Activated CD4-positive, alpha-beta T cell treated with anti-CD3 and anti-CD28 coated beads, Interleukin-2, amount 50 U/mL, for 1 hour (primary cell): ENCODE measurements around the gene SIGLEC1.

Experiments used
- DNase-seq: peaks from one replicate; pipeline ENCODE4 v3.0.0-alpha.2; 2020

Gene SIGLEC1

DNA sequence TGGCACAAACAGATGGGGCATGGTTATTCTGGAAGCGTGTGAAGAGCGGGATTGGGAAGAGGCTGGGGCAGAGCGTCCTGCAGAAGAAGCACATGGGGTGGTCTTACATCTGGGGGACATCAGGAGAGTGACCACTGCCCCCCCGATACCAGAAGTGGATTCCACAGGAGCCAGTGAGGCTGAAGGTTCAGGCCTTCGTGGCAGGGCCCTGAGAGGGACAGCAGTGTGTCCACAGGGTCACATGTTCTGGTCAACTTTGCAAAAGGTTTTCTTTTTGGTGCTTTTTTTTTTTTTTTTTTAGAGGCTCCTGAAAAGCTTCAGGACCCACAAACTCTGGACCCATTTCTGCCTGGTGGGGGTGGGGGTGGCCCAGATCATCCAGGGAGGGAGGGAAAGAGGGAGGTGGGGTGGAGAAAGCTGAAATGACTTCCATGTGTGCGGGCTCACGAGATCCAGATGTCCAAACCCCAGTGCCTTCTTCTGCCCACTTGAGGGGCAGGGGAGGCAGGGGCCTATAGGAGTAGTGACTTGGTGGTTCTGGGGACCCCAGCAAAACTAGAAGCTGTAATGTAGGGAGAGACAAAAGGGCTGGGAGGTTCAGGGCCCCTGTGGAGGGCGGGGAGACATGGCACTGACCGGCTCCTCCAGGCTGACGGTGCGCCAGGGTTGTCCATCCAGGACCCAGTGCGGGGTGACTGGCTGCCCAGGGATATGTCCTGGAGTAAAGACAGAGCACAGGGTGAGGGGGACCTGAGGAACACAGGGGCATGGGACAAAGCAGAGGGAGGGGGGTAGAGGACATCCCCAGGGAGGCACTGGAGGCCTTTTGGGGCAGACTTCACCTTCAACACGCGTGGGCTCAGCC is 33.3 kb downstream of the SIGLEC1 start:
- DNase-seq: no peak

DNA sequence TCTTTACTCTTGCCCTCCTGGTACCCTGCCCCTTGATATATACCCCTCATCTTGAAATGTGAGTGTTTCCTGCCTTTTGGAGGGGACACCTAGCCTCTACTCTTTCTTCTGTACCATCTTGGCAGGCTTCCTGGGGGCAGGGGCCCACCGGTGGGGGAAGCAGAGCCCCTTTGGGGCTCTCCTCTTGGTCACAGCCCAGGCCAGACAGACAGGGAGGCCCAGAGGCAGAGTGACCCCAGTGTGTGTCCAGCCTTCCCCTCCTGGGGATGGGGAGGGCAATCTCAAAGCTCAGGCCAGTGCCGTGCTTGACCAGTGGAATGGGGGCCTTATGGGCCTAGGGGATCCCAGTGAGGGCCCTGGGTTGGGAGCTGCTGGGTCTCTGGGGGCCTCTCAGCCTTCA is 34.2 kb downstream of the SIGLEC1 start:
- no peak for DNase-seq

DNA sequence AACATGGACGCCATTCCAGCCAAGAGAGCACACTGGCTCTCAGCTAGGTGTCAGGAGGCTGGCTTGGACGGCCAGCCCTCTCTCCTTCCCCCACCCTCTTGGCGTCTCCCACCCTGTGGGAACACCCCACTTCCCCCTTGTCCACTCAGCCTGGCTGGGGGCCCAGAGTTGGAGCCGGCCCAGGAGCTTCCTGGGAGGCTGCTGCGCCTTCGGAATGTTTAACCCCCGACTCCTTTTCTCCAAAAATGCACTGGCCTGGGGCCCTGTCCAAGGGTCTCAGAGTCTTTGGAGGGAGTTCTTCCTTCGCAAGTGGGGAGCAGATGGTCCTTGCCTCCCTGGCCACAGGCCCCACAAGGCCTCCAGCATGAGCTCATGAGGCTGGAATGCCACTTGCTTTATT is 34.7 kb downstream of the SIGLEC1 start:
- DNase-seq: no peak

DNA sequence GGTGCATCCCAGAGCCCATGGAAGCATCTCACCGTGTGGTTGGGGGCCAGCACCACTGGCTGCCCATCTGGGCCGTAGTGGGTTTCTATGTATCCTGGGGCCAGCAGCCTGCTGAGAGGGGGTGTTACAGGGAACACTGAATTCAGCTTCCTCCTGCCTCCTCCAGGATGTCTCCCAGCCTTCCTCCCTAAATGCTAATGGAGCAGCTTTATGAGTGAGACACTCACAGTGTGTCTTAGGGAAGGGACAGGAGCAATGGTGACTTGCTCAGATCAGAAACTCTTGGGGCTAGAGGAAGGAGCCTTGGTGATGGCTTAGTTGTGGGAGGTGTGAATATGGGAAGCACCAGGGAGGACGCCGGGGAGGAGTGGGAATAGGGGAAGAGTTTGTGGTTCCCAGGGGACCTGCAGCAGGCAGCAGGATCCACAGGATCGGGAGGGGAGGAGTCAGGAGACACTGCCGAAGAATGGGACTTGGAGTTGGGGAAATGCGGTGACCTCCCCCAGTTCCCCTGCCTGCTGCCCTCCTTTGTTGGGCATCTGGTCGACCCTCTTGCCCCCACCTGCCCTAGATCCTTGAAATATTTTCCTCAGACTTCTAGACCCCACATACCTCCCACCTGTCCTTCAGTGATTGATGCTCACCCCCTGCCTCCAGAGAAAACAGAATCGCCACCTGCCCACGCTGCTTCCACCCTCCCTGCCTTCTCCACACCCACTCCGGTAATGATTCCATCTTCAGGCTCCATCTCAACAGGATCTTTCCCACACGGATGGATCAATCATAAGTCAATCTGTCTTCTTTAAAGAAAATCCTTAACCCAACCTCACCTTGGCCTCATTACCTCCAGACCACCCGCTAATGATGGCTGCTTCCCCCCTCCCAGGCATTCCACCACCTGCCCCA is 37.2 kb downstream of the SIGLEC1 start:
- DNase-seq: no peak

DNA sequence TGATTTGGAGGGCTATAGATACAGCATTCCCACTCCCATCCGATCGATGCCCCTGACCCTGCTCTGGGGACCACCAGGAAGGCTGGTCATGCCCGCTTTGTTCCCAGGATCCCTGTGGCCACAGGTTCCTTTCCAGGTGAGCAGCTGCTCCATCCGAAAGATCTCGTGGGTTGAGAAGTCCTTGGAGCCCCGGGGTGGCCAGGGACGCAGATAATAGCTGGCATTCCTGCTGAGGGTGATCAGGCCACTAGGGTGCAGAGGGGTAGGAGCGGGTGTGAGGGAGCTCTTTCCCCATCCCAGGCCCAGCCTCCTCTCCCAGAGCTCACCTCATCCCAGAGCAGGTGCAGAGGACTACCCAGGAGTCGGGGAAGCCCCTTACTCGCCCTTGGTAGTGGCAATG is 38.0 kb downstream of the SIGLEC1 start:
- DNase-seq: no peak

DNA sequence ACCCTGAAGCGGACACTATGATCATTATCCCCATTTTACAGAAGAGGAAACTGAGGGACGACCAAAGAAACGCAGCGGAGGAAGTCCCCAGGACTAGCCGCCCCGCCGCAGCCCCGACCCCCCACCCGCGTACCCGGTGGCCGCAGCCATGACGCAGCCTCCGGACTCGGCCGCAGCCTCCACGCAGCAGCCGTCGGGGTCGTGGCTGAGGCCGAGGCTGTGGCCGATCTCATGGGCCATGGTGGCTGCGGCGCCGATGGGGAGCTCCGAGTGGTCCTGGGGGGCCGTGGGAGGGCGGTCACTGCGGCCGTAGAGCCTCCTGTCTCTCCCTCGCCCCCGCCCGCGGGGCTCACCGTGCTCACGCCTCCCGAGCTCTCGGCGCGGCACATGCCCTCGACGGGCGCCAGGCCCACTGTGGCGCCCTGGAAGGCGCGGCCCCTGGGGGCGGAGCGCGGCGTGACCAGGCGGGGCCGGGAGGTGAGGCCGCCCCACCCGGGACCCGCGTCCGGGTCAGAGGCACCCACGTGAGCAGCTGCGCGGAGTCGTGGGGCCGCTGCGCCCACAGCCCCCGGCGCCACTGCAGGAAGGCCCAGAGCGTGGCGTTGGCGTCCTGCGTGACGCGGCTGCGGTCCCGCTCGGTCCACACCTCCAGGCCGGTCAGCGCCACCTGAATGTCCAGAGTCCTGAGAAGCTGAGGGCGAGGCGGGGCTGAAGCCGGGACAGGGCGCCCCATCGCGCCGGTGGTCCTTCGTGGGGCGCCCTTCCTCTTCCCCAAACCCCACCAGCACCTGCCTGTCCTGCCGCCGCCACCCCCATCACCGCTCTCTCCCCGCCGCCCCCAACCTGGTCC is 39.0 kb downstream of the SIGLEC1 start:
- no peak for DNase-seq

DNA sequence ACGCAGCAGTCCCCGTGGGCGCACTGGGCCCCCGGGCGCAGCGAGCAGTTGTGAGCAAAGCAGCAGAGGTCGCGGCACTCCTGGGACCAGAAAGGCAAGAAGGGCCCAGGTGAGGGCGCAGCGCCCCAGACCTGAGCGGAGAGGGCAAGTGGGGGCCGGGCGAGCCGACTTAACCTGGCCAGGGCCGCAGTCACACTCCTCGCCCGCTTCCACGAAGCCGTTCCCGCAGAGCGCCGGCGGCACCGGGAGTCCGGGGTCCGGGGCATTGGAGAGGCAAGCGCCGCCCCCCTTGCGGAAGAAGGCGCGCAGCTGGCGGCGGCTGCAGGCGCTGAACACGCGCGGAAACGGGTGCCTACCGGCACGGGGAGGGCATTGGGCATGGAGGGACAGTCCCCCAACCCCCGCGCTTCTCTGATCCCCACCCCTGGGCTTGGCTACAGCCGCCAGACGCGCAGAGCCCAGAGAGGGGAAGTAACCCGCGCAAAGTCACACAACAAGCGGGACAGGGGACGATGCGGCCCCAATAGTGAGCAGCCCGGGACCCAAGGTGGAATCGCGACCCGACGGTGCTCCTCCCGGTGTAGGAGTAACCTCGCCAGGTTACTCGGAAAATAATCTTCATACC is 39.7 kb downstream of the SIGLEC1 start:
- DNase-seq: no peak

DNA sequence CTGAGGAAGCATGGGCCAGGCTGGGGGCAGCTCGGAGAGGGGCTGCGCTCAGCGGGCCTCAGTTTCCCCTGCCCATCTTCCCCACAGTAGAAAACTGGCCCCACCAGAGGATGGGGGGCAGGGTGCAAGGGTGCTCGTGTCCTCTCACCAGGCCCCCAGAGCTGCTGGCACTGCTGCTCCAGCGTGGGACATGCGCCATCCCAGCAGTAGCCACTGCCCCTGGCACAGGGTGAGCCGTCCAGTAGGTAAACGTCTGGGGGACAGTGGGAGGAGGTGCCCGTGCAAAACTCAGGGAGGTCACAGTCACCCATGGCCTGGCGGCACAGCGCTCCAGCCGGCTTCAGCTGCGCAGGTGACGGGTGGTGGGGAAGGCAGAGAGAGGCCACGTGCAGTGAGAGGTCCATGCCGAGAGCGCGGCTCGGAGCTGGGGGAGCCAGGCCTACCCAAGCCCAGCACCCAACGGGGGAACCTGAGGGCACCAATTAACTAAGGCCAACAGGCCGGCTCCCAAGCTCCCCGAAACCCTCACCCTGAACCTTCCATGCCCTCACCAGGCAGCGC is 40.3 kb downstream of the SIGLEC1 start:
- no peak for DNase-seq

DNA sequence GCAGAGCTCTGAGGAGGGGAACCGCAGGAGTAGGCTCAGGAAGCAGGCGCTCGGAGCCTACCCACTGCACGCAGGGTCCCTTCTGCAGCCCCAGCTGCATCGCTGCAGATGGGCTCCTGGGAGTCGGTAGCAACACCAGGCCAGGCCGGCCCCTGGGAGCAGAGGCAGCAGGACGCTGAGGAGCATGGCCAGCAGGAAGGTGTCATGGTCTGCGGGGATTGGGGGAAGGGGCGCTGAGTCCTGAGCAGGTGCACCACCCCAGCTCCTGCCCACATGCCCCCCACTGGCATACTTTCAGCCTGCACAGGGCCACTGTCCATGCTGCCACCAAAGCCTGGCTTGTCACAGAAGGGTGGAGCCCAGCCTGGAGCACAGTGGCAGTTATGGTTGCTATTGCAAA is 41.5 kb downstream of the SIGLEC1 start:
- DNase-seq: no peak

DNA sequence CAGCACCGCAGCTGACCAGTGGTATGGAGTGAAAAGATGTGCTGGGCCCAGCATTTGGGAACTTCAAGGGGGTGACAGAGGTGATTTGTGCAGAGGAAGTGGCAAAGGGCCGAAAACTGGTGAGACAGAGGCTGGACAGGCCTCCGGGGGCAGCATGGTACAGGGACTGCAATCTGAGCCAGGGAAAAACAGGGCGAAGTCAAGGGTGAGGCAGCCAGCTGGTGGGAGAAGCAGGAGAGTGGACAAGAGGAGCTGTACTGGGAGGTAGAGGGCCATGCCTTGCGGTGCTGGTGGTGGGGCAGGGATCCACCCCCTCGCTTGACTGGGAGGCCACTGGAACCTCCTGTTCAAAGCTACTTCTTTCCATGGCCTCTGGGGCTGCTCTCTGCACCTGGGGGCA is 41.9 kb downstream of the SIGLEC1 start:
- no peak for DNase-seq

DNA sequence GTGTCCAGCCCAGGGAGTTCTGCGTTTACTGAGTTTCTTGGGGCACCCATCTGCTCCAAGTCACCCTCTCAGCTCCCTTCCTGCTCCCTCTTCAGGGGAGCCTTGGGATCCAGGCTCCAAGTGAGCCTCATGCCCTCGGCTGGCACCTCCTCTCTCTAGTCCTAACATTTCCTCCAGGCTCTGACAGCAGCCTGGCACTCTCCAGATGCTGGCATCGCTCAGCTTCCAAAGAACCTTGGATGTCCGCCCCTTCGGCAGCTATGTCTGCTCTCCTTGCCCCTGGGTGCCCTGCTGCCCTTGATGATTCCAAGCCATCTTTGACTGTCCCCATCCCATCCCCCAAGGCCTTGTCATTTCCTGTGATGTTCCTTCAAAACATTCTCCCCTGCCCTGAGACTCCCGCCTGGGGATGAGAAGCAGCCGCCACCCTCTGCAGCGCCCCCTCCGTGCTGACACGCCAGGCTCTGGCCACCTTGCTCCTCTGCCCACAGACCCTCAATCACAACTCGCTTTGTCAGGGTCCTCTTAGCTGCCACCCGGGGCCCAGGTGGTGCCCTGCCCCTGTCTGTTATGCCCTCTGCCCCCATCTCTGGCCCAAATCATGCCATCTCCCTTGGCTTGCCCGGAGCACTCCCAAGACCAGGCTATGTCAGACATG is 42.6 kb downstream of the SIGLEC1 start:
- DNase-seq: no peak

DNA sequence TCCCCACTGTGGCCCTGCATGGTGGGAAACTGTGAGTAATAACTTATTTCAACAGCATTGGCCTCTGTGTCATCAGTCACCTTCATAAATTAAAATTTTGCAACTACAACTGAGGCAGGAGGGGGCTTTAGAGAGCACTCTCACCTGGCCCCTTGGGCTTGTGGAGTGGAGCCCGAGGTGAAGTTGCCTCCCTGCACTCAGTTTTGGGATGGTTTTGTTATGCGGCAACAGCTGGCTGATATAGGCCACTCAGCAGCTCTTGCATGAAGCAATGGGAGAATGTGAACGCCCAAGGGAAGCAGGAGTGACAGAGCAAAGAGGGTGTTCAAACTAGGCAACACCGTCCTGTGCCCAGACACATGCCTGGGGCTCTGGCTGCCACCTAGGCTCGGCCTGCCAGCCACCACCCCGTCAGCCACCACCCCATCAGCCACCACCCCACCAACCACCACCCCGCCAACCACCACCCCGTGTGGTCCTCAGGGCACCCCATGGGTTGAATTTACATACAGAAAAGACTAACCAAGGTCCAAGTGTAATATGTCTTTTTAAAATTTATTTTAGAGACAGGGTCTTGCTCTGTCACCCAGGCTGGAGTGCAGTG is 44.9 kb downstream of the SIGLEC1 start:
- DNase-seq: no peak

DNA sequence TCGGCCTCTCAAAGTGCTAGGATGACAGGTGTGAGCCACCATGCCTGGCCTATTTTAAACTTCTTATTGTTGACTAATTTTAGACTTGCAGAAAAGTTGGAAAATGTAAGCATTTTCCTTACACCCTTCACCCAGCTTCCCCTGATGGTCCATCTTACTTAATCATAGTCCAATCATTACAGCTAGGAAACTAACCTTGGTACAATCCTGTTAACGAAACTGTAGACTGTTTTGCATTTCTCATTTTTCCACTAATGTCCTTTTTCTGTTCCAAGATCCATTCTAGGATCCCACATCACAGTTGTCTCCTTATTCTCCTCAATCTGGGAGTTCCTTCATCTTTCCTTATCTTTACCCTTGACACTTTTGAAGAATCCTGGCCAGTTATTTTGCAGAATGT is 48.5 kb downstream of the SIGLEC1 start:
- no peak for DNase-seq

DNA sequence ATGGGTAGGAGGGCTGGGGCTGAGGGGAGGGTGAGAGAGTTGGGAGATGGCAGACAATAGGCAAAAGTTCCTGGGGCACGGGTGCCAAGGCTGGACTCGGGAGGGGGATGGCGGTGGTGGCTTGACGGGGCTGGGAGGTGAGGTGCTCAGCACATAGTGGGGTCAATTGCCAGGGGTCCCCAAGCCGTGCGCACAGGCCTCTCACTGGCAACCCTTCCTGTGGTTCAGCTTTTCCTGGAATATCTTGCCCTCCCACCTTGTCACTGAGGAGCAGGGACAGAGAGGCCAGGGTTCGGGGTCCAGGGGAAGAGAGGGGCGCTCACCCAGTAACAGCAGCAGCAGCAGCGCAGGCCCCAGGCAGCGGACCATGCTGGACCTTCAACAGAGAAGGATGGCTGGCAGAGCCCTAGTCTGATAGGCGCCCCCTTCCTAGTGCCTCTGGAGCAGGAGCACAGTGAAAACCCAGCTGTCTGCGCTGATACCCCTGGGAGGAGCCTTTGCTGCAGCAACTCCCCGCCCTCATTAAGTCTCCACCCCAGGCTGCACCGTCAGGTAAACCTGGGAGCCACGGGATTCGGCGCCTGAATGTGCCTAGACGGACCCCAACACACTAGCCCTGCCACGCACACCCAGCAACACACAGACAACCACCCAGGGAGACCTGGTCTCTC is 49.2 kb downstream of the SIGLEC1 start, which contains the start of gene GFRA4:
Gene GFRA4 (minus strand): TSS at position 369 of the 671 bp plus-strand sequence. CDS start 0 bp downstream, at position 369.
- DNase-seq: no peak
